Stimulated activated CD4-positive, alpha-beta T cell treated with anti-CD3 and anti-CD28 coated beads, TNF-alpha, amount 100 ng/mL, for 48 hours (primary cell): ENCODE data around the gene TAOK2.
A peak's percentile ranks its signal among the peaks of the same experiment; 100 is the strongest.
"Not testable (repeated sequence)": the region's sequence is repeated elsewhere in the genome, so short reads cannot be mapped to it uniquely, and the experiment has no call there.

ENCODE experiments used
- DNase-seq, 3 donors: peaks; one replicate each; pipeline ENCODE4 v3.0.0-alpha.2; 2020; ENCODE audit warnings: low read depth in 3 of 3

TAOK2 gene

DNA sequence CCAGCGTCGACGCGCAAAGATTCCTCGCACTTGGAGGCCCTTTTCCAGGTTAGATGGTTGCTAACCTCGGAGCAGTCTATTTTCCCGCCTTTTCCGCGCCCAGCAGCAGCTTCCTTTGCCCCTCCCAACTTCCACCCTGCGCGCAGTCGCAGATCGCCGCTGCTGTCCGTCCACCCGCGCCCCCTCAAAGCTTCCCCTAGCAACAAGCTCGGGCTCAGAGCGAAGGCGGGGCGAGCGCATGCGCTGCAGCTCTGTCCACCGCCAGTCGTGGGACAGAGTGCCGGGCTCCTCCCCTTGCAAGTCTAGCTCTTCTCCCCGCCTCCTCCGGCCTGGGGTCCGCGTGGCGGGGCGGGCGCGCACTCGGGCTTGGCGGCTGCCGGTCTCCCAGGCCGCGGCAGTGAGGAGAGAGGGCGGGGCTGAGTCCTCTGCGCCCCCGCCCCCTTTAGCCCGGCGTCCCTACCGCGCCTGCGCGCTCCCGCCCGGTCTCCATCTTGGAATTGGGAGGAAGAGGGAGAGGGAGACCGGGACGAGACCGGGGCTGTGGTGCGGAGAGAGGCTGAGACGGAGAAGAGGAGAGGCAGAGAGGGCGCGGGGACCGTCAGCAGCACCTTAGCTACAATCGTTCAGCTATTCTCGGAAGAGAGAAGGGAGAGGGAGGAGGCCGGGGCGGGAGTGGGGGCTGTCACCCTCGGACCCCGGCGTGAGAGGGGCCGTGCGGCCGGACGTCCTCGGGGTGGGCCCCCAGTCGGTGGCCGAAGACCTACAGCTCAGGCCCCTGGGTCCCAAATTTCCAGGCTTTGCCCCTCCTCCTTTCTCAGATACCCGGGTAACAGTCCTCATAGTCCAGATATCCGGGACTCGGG lies at the start of gene TAOK2:
TSS of gene TAOK2 (plus strand) at position 485 of the 863 bp plus-strand sequence. CDS start 3,905 bp downstream, outside the sequence.
- DNase-seq: peak; percentile 93 to 97 (median 96)

GRCh38 chr16:29925105-29925756 lies 48.4 kb upstream of the TAOK2 start:
- no peak for DNase-seq

GRCh38 chr16:29925781-29926710 lies 47.6 kb upstream of the TAOK2 start, which contains the start of gene KCTD13:
KCTD13 (minus strand) TSS chr16:29926226; CDS start chr16:29926033, 193 bp downstream.
- DNase-seq: peak; percentile 78 to 82 (median 80)

GRCh38 chr16:29926711-29927052 lies 47.0 kb upstream of the TAOK2 start:
- no peak for DNase-seq

DNA sequence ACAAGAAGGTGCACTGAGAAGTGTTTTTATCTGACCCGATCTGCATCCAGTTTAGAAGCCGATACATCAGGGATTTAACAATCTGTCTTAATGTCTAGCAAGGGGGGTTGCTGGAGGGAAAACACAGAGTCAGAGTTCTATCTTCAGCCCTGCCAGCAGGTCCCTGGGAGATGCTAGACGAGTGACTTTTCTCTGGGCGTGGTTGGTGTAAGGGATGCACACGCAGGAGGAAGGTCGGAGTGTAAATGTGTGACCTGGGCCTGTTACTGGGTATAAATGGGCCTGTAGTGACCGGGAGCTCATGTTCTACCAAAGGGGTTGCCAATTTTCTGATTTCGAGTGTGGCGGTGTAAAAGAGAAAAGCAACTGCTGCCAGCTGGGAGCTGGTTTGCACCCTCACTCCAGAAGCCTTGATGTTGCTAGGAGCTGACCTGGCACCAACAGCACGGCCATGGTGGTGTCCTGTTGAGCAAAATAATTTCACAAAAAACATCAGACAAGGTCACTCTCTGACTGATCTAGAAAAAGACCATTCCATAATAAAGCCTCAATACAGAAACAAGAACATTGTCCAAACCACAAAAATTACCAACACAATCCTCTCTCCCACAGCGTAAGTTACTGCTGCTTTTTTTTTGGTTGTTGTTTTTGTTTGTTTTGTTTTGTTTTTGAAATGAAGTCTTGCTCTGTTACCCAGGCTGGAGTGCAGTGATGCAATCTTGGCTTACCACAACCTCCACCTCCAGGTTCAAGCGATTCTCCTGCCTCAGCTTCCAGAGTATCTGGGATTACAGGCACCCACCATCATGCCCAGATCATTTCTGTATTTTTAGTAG lies 46.4 kb upstream of the TAOK2 start:
- no peak for DNase-seq

GRCh38 chr16:29931750-29932149 lies 41.9 kb upstream of the TAOK2 start:
- DNase-seq: not testable (repeated sequence)

GRCh38 chr16:29940656-29941055 lies 33.0 kb upstream of the TAOK2 start:
- no peak for DNase-seq

- no peak for DNase-seq
These were observed 29.5 kb upstream of the TAOK2 start for GRCh38 chr16:29943846-29944799.

GRCh38 chr16:29947897-29948296 lies 25.8 kb upstream of the TAOK2 start:
- DNase-seq: no peak

- no peak for DNase-seq
These were observed 22.7 kb upstream of the TAOK2 start for GRCh38 chr16:29950806-29951461.

- DNase-seq: no peak
These were observed 21.9 kb upstream of the TAOK2 start for GRCh38 chr16:29951625-29952365.

DNA sequence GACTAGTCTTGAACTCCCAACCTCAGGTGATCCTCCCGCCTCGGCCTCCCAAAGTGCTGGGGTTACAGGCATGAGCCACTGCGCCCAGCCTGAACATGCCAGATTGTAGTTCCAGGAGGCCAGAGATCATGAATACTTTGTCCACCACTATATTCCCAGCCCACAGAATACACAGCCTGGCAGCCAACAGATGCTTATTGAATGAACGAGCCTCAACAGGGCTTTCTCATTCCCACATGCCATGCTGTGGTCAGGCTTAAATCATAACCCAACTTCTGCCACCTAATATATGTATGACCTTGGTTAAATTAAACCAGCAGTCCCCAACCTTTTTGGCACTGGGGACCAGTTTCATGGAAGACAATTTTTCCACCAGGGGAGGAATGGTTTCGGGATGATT lies 14.9 kb upstream of the TAOK2 start:
- DNase-seq: no peak

DNA sequence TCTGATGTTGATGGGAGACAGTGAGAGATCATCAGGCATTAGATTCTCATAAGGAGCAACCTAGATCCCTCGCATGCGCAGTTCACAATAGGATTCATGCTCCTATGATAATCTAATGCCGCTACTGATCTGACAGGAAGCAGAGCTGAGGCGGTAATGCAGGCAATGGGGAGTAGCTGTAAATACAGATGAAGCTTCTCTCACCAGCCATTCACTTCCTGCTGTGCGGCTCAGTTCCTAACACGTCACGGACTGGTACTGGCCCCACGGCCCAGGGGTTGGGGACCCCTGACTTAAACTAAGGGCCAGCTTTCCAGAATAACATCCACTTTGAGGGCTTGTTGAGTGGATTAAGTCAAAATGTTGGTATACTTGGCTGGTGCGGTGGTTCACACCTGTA lies 14.4 kb upstream of the TAOK2 start:
- no peak for DNase-seq

GRCh38 chr16:29959821-29960220 lies 13.8 kb upstream of the TAOK2 start:
- not testable (repeated sequence) for DNase-seq

GRCh38 chr16:29961127-29961478 lies 12.6 kb upstream of the TAOK2 start:
- DNase-seq: no peak

- peak; percentile 86 to 88 (median 87) for DNase-seq
These were observed 12.0 kb upstream of the TAOK2 start, which contains the start of gene TMEM219 for GRCh38 chr16:29961479-29962343. TMEM219 (plus strand) TSS chr16:29962079; CDS start chr16:29963144, 1,065 bp downstream.

DNA sequence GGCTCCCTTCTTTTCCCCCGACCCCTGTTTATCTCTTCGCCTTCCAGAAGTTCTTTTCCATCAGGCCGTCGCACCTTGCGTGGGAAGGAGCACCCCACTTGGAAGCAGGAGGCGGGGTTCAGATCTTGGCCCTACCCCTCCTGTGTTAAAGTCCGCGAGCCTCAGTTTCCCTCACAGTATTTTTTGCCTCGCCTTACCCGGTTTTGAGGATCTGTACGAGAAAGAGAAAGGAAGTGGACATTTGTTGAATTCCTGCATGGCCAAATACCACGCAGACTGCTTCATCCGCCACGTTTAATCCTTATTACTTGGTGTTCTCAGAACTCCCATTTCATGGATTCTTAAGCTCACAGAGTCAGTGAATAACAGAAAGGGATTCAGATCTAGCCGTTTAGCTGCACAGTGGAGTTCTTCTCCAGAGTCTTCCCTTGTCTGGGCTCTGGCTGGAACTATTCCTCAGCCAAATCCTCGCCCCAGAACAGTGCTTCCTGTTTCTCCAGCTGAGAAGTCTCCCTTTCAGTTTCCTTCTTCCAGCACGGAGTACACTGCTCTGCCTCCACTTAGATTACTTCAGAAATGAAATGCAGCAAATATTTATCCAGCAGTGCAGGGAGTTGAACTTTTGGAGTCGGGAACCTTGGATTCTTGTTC lies 11.2 kb upstream of the TAOK2 start:
- DNase-seq: no peak
